Activated T-cell treated with anti-CD3 and anti-CD28 coated beads, Interleukin-2, amount 50 U/mL, for 72 hours (primary cell): Measurements from ENCODE around the gene MRPL37. TPM values are rescaled to one million over a fixed set of nuclear protein-coding genes. Genes with fewer than 3 reads are reported as not detected.

ENCODE experiments used
- total RNA-seq, 2 donors: library from RNA; stranded (reverse); gene quantifications; one replicate each; pipeline ENCODE4 v1.2.3, GENCODE V29; 2022

The MRPL37 gene
- total RNA-seq, 2 donors from 2014 or later, result 150 to 166 TPM

Other genes with a start within 250 kb of the MRPL37 start
- gene LDLRAD1, start 182.0 kb upstream of the MRPL37 start, total RNA-seq, result not detected
- 100 to 1,000 TPM; 148 to 179 TPM for gene TMEM59, start 147.0 kb upstream of the MRPL37 start, total RNA-seq
- gene TCEANC2, start 146.6 kb upstream of the MRPL37 start, total RNA-seq, result 10 to 100 TPM; 13.8 to 17.0 TPM
- not detected for gene CDCP2, start 47.2 kb upstream of the MRPL37 start, total RNA-seq
- 10 to 100 TPM in 1 of 2 donors, 1 to 10 TPM in 1; 8.4 to 14.0 TPM for gene CYB5RL, start 137 bp upstream of the MRPL37 start, total RNA-seq
- gene SSBP3, start 206.2 kb downstream of the MRPL37 start, total RNA-seq, result 10 to 100 TPM; 70.1 to 84.9 TPM